NB4 (cell line): ENCODE results near the gene ENOX2.

Source experiments
- MYC ChIP-seq: IDR thresholded peaks from 2 replicates; pipeline ENCODE4 v1.6.1; 2011; ENCODE audit warnings: low read depth, low read length
- POLR2A ChIP-seq: IDR thresholded peaks from 2 replicates; pipeline ENCODE4 v1.6.1; 2011; ENCODE audit warnings: mild to moderate bottlenecking; ENCODE audit not compliant: insufficient read length; ENCODE audit errors: extremely low read depth
- TF ChIP-seq, protein P1 (sequence below): IDR thresholded peaks from one replicate; pipeline ENCODE4 v1.5.1; 2012; ENCODE audit warnings: low read depth, low read length

- TF ChIP-seq, protein P1, sequence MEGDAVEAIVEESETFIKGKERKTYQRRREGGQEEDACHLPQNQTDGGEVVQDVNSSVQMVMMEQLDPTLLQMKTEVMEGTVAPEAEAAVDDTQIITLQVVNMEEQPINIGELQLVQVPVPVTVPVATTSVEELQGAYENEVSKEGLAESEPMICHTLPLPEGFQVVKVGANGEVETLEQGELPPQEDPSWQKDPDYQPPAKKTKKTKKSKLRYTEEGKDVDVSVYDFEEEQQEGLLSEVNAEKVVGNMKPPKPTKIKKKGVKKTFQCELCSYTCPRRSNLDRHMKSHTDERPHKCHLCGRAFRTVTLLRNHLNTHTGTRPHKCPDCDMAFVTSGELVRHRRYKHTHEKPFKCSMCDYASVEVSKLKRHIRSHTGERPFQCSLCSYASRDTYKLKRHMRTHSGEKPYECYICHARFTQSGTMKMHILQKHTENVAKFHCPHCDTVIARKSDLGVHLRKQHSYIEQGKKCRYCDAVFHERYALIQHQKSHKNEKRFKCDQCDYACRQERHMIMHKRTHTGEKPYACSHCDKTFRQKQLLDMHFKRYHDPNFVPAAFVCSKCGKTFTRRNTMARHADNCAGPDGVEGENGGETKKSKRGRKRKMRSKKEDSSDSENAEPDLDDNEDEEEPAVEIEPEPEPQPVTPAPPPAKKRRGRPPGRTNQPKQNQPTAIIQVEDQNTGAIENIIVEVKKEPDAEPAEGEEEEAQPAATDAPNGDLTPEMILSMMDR = no peak
- TF ChIP-seq POLR2A (no peak), MYC (no peak)
Observed at GRCh38 chrX:130836447-130836846, 66.6 kb downstream of the ENOX2 start.
